Measurements from ENCODE around the gene EVL. TPM values are rescaled to one million over a fixed set of nuclear protein-coding genes. Genes with fewer than 3 reads are reported as not detected.
"Not testable (repeated sequence)": the region's sequence is repeated elsewhere in the genome, so short reads cannot be mapped to it uniquely, and the experiment has no call there.

Gene EVL
- polyA plus RNA-seq, 12 donors: 51.9 to 142 (median 62.9) TPM; not detected in 1

DNA sequence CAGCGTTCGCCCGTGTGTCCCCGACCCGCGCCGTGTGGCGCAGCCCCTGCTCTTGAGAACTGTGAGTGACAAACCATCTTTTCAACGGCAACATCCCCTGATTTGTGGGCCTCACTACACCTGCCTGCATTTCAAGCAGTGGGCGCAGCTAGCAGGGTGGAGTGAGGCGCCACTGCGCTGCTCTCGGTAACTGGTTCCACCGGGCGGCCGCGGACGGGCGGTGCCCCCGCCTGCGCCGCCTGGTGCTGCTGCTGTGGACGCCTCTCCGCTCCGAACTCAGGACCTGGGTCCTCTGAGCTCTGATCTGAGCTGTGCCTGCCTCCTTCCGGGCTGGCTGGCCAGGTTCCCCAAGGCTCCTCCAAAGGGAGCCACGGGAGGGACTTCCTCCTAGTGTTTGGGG, 100.2 kb downstream of the EVL start:
- DNase-seq: no peak

- DNase-seq: no peak
These were observed 100.7 kb downstream of the EVL start for GRCh38 chr14:100165831-100166440.

- DNase-seq: no peak
These were observed 103.3 kb downstream of the EVL start for GRCh38 chr14:100168506-100168905.

- DNase-seq: no peak
These were observed 105.7 kb downstream of the EVL start for GRCh38 chr14:100170880-100171279.

- no peak for DNase-seq
These were observed 107.6 kb downstream of the EVL start for GRCh38 chr14:100172811-100173210.

DNA sequence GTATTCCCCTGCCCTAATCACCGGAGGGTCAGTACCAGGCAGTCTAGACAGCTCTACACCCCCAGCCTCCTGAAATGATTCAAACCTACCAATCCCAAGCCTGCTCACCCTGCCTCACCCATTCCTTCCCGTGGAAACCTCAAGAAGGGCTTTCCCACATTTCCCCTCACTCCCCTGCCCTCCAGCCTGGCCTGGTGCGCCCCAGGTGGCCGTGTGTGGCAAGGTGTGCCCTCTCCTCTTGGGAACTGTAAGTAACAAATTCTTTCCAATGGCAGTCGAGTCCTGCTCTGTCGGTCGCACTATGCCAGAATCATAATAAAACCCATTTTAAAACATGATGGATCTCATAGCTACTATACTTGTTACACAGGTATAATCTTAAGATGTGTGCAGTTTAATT, 108.1 kb downstream of the EVL start:
- no peak for DNase-seq

- no peak for DNase-seq
These were observed 111.6 kb downstream of the EVL start for GRCh38 chr14:100176811-100177327.

GRCh38 chr14:100178691-100179090, 113.5 kb downstream of the EVL start:
- no peak for DNase-seq

- not testable (repeated sequence) for DNase-seq
These were observed 115.4 kb downstream of the EVL start for GRCh38 chr14:100180671-100181070.

DNA sequence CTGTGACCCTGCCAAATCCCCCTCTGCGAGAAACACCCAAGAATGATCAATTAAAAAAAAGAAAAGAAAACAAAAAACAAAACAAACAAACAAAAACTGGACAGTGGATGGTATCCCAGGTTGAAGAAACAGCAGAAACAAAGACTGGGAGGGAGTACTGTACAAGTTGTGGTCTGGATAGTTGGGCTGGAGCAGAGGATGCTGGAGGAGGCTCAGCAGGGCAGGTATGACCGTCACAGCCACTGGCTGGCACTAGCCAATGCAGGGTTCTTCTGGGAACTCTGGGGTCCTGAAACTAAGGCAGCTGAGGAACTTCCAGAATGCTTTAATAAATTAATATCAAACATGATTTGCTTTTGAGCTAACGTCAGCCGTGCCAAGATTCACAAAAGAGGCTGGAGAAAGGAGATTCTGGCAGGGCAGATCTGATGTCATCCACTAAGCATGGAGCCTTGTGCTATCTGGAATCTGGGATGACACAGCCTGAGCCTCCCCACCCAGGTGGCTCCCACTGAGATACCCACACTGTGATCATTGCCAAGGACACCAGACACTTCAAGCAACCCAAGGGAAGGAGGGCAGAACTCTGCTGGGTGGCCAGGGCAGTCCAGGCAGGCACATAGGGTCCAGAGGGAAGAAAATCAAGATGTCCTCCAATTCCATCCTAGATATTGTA, 116.8 kb downstream of the EVL start:
- not testable (repeated sequence) for DNase-seq

DNA sequence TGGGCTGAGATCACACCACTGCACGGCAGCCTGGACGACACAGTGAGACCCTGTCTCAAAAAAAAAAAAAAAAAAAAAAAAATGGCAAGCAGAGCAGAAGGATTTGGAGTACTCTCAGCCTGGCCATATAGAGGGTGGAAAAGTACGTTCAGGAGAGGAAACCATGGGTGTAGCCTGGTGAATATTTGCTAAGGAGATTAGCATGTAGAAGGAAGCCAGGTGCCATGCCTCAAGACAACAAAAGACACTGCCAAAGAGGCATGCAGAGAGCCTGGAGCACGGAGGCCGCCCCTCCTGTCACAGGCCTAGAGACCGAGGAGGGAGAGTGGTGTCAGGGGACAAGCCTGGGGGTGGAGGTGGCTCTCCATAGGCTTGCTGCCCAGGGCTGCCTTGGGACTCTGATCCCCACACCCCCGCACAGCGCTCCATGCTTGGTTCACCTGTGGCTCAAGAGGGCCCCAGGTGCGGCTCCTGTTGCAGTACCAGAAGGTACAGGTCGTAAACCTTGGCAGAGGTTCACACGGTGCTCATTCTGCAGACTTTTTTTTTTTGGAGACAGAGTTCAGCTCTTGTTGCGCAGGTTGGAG, 122.1 kb downstream of the EVL start:
- DNase-seq: no peak

GRCh38 chr14:100188392-100189030, 123.3 kb downstream of the EVL start:
- DNase-seq: no peak

- DNase-seq: no peak
These were observed 124.9 kb downstream of the EVL start for GRCh38 chr14:100190126-100190525.

GRCh38 chr14:100191584-100192249, 126.5 kb downstream of the EVL start:
- DNase-seq: no peak

DNA sequence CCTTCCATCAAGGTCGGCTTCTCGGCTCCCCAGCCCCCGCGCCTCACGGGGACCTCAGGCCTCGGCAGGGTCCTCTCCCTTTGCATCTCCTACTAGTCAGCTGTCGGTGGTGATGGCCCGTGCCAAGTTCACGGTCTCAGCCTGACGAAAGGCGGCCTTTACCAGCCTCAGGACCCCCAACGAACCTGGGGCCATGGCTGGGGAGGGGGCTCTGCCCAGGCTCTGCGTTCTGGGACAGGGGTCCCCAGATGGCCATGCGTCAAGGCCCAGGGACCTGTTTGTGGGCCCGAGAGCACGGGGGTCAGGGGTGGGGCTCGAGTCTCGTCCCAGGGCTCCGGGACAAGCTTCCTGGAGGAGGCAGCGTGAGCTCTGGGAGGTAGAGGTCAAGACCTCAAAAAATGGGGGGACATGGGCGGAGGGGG, 127.0 kb downstream of the EVL start:
- no peak for DNase-seq

DNA sequence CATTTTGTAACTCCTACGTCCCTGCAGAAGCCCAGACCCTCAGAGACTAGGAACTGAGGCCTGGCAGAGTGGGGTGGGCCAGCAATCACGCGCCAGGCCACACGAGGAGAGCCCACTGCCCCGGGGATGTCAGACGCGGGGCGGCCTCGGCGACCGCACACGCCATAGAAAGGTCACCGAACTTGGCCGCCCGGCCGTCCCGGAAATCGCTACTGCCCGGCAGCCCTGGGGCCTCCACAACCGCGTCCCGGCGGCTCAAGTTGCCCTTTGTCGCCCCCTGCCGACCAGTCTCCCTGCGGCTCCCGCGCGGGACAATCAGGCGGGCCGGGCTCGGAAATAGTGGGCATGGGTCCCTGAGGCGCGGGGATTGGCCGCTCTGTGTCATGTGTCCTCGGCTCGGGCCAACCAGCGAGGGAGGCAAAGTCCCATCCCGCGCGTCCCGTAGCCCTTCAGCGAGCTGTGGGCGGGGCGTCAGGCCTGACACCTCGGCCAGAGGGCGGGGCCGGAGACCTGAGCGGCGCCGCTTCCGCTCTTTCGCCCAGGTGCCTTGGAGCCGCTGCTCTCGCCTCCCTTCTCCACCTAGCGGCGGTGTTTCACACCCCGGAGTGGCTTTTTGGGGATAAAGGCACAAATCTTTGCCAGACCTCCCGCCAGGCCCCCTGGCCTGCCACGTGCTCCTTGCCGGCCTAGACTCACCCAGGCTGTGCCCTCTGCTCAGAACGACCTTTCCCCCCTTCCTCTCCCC, 127.6 kb downstream of the EVL start:
- DNase-seq: peak; percentile 99

Other genes with a start within 250 kb of the EVL start
- gene DEGS2, start 94.2 kb downstream of the EVL start, polyA plus RNA-seq (ENCODE audit: insufficient read length in 12 of 12): 1 to 10 TPM in 3 of 12 donors, under 1 TPM in 8, not detected in 1; 0.30 to 4.8 (median 0.39) TPM
- gene YY1, start 173.7 kb downstream of the EVL start, polyA plus RNA-seq (ENCODE audit: insufficient read length in 12 of 12): 10 to 100 TPM; 61.9 to 97.5 (median 82.3) TPM
- 10 to 100 TPM in 11 of 12 donors, not detected in 1; 14.3 to 60.5 (median 27.5) TPM for gene SLC25A29, start 241.0 kb downstream of the EVL start, polyA plus RNA-seq (ENCODE audit: insufficient read length in 12 of 12)